T-helper 17 cell (primary cell): ENCODE measurements around the gene SLC34A3. TPM values are rescaled to one million over a fixed set of nuclear protein-coding genes. Genes with fewer than 3 reads are reported as not detected.

Source experiments
- ATAC-seq: fragments of 150-1000 bp; cut with Tn5 transposase; 2 replicates; pipeline ENCODE4 v1.10.0; 2021; ENCODE audit warnings: mild to moderate bottlenecking, moderate library complexity
- DNase-seq, 3 donors: peaks; one replicate each; pipeline versions ENCODE4 v3.0.0 to v3.0.0-alpha.2; 2020 to 2021
- H3K9me3 ChIP-seq: one replicate; pipeline ENCODE4 v1.7.0; 2013; ENCODE audit warnings: low read length, mild to moderate bottlenecking; ENCODE audit not compliant: control insufficient read depth, poor library complexity, severe bottlenecking
- H3K27ac Mint-ChIP-seq: one replicate; pipeline ENCODE4 v1.8.0; 2022; ENCODE audit warnings: mild to moderate bottlenecking, moderate library complexity, mixed read lengths
- H3K27me3 Mint-ChIP-seq: one replicate; pipeline ENCODE4 v1.8.0; 2022; ENCODE audit warnings: mixed read lengths
- H3K36me3 Mint-ChIP-seq: one replicate; pipeline ENCODE4 v1.8.0; 2022; ENCODE audit warnings: low read depth, mixed read lengths
- H3K4me1 Mint-ChIP-seq: one replicate; pipeline ENCODE4 v1.8.0; 2022; ENCODE audit warnings: mild to moderate bottlenecking, mixed read lengths
- H3K4me3 Mint-ChIP-seq: one replicate; pipeline ENCODE4 v1.8.0; 2022; ENCODE audit warnings: mild to moderate bottlenecking, moderate library complexity, mixed read lengths
- total RNA-seq, 4 donors: library from RNA in 2 of 4; stranded (reverse) in 2 of 4; gene quantifications; one replicate each; pipeline ENCODE4 v1.2.3 and lab custom pipeline; 2022 to 2026

Gene SLC34A3
- total RNA-seq, 2 donors from 2014 or later: not detected

DNA sequence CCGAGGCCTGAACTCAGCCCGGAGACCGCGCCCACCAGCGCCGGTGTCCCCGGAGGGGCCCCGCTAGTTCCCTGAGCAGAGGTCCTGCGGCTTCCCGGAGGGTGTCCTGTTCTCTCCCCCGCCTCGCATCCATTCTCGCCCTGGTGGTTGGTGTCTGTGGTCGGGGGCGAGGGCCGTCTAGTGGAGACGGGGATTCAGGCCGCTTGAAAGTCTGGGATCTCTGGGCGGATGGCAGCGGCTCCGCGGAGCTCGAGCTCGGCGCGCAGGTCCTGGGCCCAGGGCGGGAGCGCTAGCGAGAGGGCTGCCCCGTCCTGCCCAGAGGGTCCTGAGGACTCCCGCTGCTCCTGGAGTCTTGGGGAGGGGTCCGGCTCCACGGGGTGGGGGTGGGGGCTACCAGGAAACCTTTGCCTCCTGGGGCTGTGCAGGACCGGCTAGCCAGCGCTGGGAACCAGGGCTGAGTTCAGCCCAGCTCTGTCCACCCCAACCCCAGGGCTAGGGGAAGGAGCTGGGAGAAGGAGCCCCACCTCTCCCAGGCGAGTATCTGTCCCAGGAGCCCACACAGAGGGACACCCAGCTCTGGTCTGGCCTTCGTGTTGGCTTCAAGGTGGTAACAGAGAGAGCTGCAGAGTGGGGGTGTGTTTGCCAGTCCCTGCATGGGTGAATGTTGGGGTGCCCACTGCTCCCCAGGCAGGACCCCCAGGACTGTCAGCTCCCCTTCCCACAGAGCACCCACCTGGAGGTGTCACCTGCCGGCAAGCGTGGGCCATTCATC is 50.8 kb downstream of the SLC34A3 start:
- no peaks in the 10 kb centered on the region for H3K36me3 Mint-ChIP-seq
- H3K4me3 Mint-ChIP-seq: peak overlapping the region; percentile 50
- H3K27ac Mint-ChIP-seq: no peak overlapping the region
- H3K9me3 ChIP-seq: no peaks in the 10 kb centered on the region
- ATAC-seq: no peak
- no peak for DNase-seq
- peaks cover 8% of the 10 kb centered on the region for H3K27me3 Mint-ChIP-seq
- H3K4me1 Mint-ChIP-seq: peaks cover 12% of the 10 kb centered on the region

Other genes starting within 250 kb of the SLC34A3 start
- 1 to 10 TPM in 1 of 2 donors, under 1 TPM in 1; 0.96 to 2.9 TPM for gene LCNL1, start 247.9 kb upstream of the SLC34A3 start, total RNA-seq
- 10 to 100 TPM; 85.7 to 89.9 TPM for gene PAXX, start 238.5 kb upstream of the SLC34A3 start, total RNA-seq
- gene CLIC3, start 234.3 kb upstream of the SLC34A3 start, total RNA-seq: 1 to 10 TPM; 1.9 to 2.1 TPM
- gene ABCA2, start 202.7 kb upstream of the SLC34A3 start, total RNA-seq: 100 to 1,000 TPM; 120 to 131 TPM
- 10 to 100 TPM in 1 of 2 donors, 1 to 10 TPM in 1; 7.7 to 10.6 TPM for gene FUT7, start 198.8 kb upstream of the SLC34A3 start, total RNA-seq
- gene NPDC1, start 184.7 kb upstream of the SLC34A3 start, total RNA-seq: 100 to 1,000 TPM; 139 to 202 TPM
- gene ENTPD2, start 176.8 kb upstream of the SLC34A3 start, total RNA-seq: under 1 TPM in 1 of 2 donors, not detected in 1; 0.20 TPM
- under 1 TPM; 0.27 to 0.39 TPM for gene SAPCD2, start 160.3 kb upstream of the SLC34A3 start, total RNA-seq
- 10 to 100 TPM in 1 of 2 donors, 1 to 10 TPM in 1; 9.3 to 10.2 TPM for gene UAP1L1, start 153.4 kb upstream of the SLC34A3 start, total RNA-seq
- gene MAN1B1, start 143.9 kb upstream of the SLC34A3 start, total RNA-seq: 10 to 100 TPM; 62.0 to 62.3 TPM
- gene DPP7, start 116.2 kb upstream of the SLC34A3 start, total RNA-seq: 100 to 1,000 TPM; 270 to 311 TPM
- not detected for gene GRIN1, start 91.7 kb upstream of the SLC34A3 start, total RNA-seq
- gene LRRC26, start 60.9 kb upstream of the SLC34A3 start, total RNA-seq: not detected
- not detected for gene TMEM210, start 58.8 kb upstream of the SLC34A3 start, total RNA-seq
- gene ANAPC2, start 42.3 kb upstream of the SLC34A3 start, total RNA-seq: 100 to 1,000 TPM; 114 to 116 TPM
- 10 to 100 TPM; 39.4 to 48.3 TPM for gene SSNA1, start 42.2 kb upstream of the SLC34A3 start, total RNA-seq
- 1 to 10 TPM; 5.7 to 6.3 TPM for gene TPRN, start 30.2 kb upstream of the SLC34A3 start, total RNA-seq
- gene TMEM203, start 25.3 kb upstream of the SLC34A3 start, total RNA-seq: 10 to 100 TPM; 21.3 to 21.4 TPM
- 10 to 100 TPM; 24.0 to 30.7 TPM for gene NDOR1, start 25.2 kb upstream of the SLC34A3 start, total RNA-seq
- gene RNF208, start 8.7 kb upstream of the SLC34A3 start, total RNA-seq: 1 to 10 TPM; 1.2 to 5.3 TPM
- under 1 TPM in 1 of 2 donors, not detected in 1; 0.52 TPM for gene CYSRT1, start 5.7 kb upstream of the SLC34A3 start, total RNA-seq
- gene RNF224, start 3.4 kb upstream of the SLC34A3 start, total RNA-seq: not detected
- 10 to 100 TPM; 81.0 to 90.5 TPM for gene TUBB4B, start 10.4 kb downstream of the SLC34A3 start, total RNA-seq
- under 1 TPM in 1 of 2 donors, not detected in 1; 0.62 TPM for gene STPG3, start 20.4 kb downstream of the SLC34A3 start, total RNA-seq
- 10 to 100 TPM; 33.2 to 37.8 TPM for gene NELFB, start 24.4 kb downstream of the SLC34A3 start, total RNA-seq
- gene TOR4A, start 46.8 kb downstream of the SLC34A3 start, total RNA-seq: 1 to 10 TPM; 2.1 to 4.0 TPM
- under 1 TPM; 0.42 to 0.91 TPM for gene NRARP, start 71.4 kb downstream of the SLC34A3 start, total RNA-seq
- gene EXD3, start 192.3 kb downstream of the SLC34A3 start, total RNA-seq: 10 to 100 TPM; 15.4 to 17.8 TPM
- gene NOXA1, start 192.5 kb downstream of the SLC34A3 start, total RNA-seq: 1 to 10 TPM; 3.0 to 3.3 TPM
- not detected for gene ENTPD8, start 210.5 kb downstream of the SLC34A3 start, total RNA-seq
- 10 to 100 TPM; 41.5 to 54.2 TPM for gene NSMF, start 228.4 kb downstream of the SLC34A3 start, total RNA-seq